GM23338 (cell line): ENCODE results near the gene IFT88. TPM values are rescaled to one million over a fixed set of nuclear protein-coding genes. Genes with fewer than 3 reads are reported as not detected.
A peak's percentile ranks its signal among the peaks of the same experiment; 100 is the strongest.

Experiments
- ATAC-seq: fragments of 200-7000 bp; cut with Tn5 transposase; 3 replicates; pipeline ENCODE4 v1.9.1; 2020
- DNase-seq: peaks from one replicate; pipeline ENCODE4 v3.0.0-alpha.2; 2015; ENCODE audit warnings: low spot score
- H2AFZ ChIP-seq: fragments of 200-600 bp; sonication (generic); 2 replicates; pipeline ENCODE4 v1.8.0; 2016; ENCODE audit warnings: antibody characterized with exemption, mild to moderate bottlenecking, moderate library complexity
- H3F3A ChIP-seq: fragments of 200-600 bp; sonication (generic); replicated peaks from 2 replicates; pipeline ENCODE4 v1.8.0; 2017; ENCODE audit warnings: antibody characterized with exemption, mixed run types, low read depth
- H3K27ac ChIP-seq: fragments of 200-600 bp; sonication (generic); 2 replicates; pipeline ENCODE4 v1.6.1; 2016; ENCODE audit warnings: low read depth
- H3K27me3 ChIP-seq: fragments of 200-600 bp; sonication (generic); 2 replicates; pipeline ENCODE4 v1.8.0; 2016; ENCODE audit warnings: mild to moderate bottlenecking, mixed run types, moderate library complexity; ENCODE audit not compliant: insufficient read depth
- H3K36me3 ChIP-seq: fragments of 200-600 bp; sonication (generic); 2 replicates; pipeline ENCODE4 v1.8.0; 2016; ENCODE audit warnings: mild to moderate bottlenecking; ENCODE audit not compliant: insufficient read depth
- H3K4me1 ChIP-seq: fragments of 200-600 bp; sonication (generic); 2 replicates; pipeline ENCODE4 v1.8.0; 2016; ENCODE audit warnings: mild to moderate bottlenecking, moderate library complexity; ENCODE audit not compliant: insufficient read depth
- H3K4me2 ChIP-seq: fragments of 200-600 bp; sonication (generic); 2 replicates; pipeline ENCODE4 v1.7.1; 2017; ENCODE audit warnings: mixed run types
- H3K4me3 ChIP-seq: fragments of 200-600 bp; sonication (generic); 2 replicates; pipeline ENCODE4 v1.6.1; 2016; ENCODE audit warnings: mixed run types
- H3K79me2 ChIP-seq: fragments of 200-600 bp; sonication (generic); replicated peaks from 2 replicates; pipeline ENCODE4 v1.8.0; 2017; ENCODE audit warnings: mild to moderate bottlenecking; ENCODE audit not compliant: insufficient read depth
- H3K9me2 ChIP-seq: fragments of 200-600 bp; sonication (generic); 2 replicates; pipeline ENCODE4 v1.8.0; 2017; ENCODE audit not compliant: insufficient read depth
- H4K20me1 ChIP-seq: fragments of 200-600 bp; sonication (generic); replicated peaks from 2 replicates; pipeline ENCODE4 v1.8.0; 2017; ENCODE audit warnings: mild to moderate bottlenecking; ENCODE audit not compliant: insufficient read depth
- H3K27ac Mint-ChIP-seq: 2 replicates; pipeline ENCODE4 v1.8.0; 2020; ENCODE audit warnings: inconsistent platforms, mild to moderate bottlenecking, moderate library complexity, mixed read lengths
- H3K27me3 Mint-ChIP-seq: 3 replicates; pipeline ENCODE4 v1.8.0; 2022; ENCODE audit warnings: low read depth, mild to moderate bottlenecking, moderate library complexity, mixed read lengths, inconsistent platforms; ENCODE audit not compliant: insufficient read depth, poor library complexity
- H3K36me3 Mint-ChIP-seq: 3 replicates; pipeline ENCODE4 v1.8.0; 2021; ENCODE audit warnings: low read depth, mild to moderate bottlenecking, inconsistent platforms, moderate library complexity, mixed read lengths
- H3K4me1 Mint-ChIP-seq: 3 replicates; pipeline ENCODE4 v1.8.0; 2020; ENCODE audit warnings: mild to moderate bottlenecking, inconsistent platforms, mixed read lengths
- H3K4me3 Mint-ChIP-seq: 3 replicates; pipeline ENCODE4 v1.8.0; 2021; ENCODE audit warnings: moderate library complexity, mild to moderate bottlenecking, inconsistent platforms, mixed read lengths
- H3K9me3 Mint-ChIP-seq: 3 replicates; pipeline ENCODE4 v1.8.0; 2020; ENCODE audit warnings: moderate library complexity, mild to moderate bottlenecking, inconsistent platforms, mixed read lengths
- ETS1 ChIP-seq: IDR thresholded peaks from 2 replicates; pipeline ENCODE4 v1.6.1; 2016; ENCODE audit warnings: antibody characterized with exemption
- EZH2 ChIP-seq: fragments of 200-600 bp; sonication (generic); IDR thresholded peaks from one replicate; pipeline ENCODE4 v1.8.0; 2017; ENCODE audit warnings: antibody characterized with exemption, mild to moderate bottlenecking, low read depth; ENCODE audit not compliant: unreplicated experiment
- EZH2phosphoT487 ChIP-seq: fragments of 200-600 bp; sonication (generic); IDR thresholded peaks from one replicate; pipeline ENCODE4 v1.8.1; 2018; ENCODE audit warnings: antibody characterized with exemption; ENCODE audit not compliant: unreplicated experiment
- REST ChIP-seq: IDR thresholded peaks from one replicate; pipeline ENCODE4 v1.6.1; 2018; ENCODE audit warnings: antibody characterized with exemption; ENCODE audit not compliant: unreplicated experiment
- STAT1 ChIP-seq: IDR thresholded peaks from one replicate; pipeline ENCODE4 v1.6.1; 2016; ENCODE audit warnings: antibody characterized with exemption; ENCODE audit not compliant: unreplicated experiment
- ZNF331 ChIP-seq: fragments of 250-450 bp; sonication (Bioruptor Pico); IDR thresholded peaks from 2 replicates; pipeline ENCODE4 v1.5.0; 2020; ENCODE audit warnings: low read depth, mild to moderate bottlenecking, moderate library complexity
- ZNF462 ChIP-seq: fragments of 250-450 bp; sonication (Bioruptor Pico); IDR thresholded peaks from 2 replicates; pipeline ENCODE4 v1.5.0; 2020; ENCODE audit warnings: mild to moderate bottlenecking, moderate library complexity
- polyA plus RNA-seq: library from polyadenylated mRNA; unstranded; fragments of >200 nt; fragmentation: Nextera tagmentation; extraction: Ambion mirVana; gene quantifications from 2 replicates; pipeline ENCODE4 v1.2.1, GENCODE V29; 2016
- total RNA-seq: library from RNA; depleted of rRNA; stranded (reverse); fragments of >200 nt; shearing (Covaris generic); gene quantifications from 2 replicates; pipeline ENCODE4 v1.2.3, GENCODE V29; 2014

Gene IFT88
- total and polyA plus RNA-seq, 2 experiments from 2014 or later = 8.2 to 8.7 TPM

- Histone ChIP-seq H3K9me2 (no peaks in the 10 kb centered on the region), H4K20me1 (no peaks in the 10 kb centered on the region), H3K4me1 (peaks cover 7% of the 10 kb centered on the region), H3F3A (peaks cover 4% of the 10 kb centered on the region; the same call in 1 of the 2 replicates), H3K4me2 (peak within 1 kb of the TSS; percentile 90), H2AFZ (peak within 1 kb of the TSS; percentile 98), H3K4me3 (peak within 1 kb of the TSS; percentile 86), H3K79me2 (no peaks in the 10 kb centered on the region), H3K36me3 (no peaks in the 10 kb centered on the region), H3K27ac (no peak within 1 kb of the TSS), H3K27me3 (peaks cover 33% of the 10 kb centered on the region)
- peak; percentile 43 for ATAC-seq
- peaks cover 8% of the 10 kb centered on the region for H3K4me1 Mint-ChIP-seq
- H3K36me3 Mint-ChIP-seq = no peaks in the 10 kb centered on the region; the same call in 2 of the 3 replicates
- TF ChIP-seq EZH2phosphoT487 (peak; percentile 60), EZH2 (peak; percentile 72), ZNF331 (CRISPR knock-in tag) (no peak)
- no peak within 1 kb of the TSS for H3K27ac Mint-ChIP-seq
- no peaks in the 10 kb centered on the region for H3K9me3 Mint-ChIP-seq
- peak; percentile 48 for DNase-seq
- peak within 1 kb of the TSS; percentile 85 for H3K4me3 Mint-ChIP-seq
- peaks cover 47% of the 10 kb centered on the region for H3K27me3 Mint-ChIP-seq
Observed at GRCh38 chr13:20702915-20703779, 136.2 kb downstream of the IFT88 start, which contains the start of gene IL17D. Gene IL17D, plus strand, starts transcription at chr13:20703699. Its CDS starts 303 bp downstream, at chr13:20704002.

- Mint-ChIP-seq H3K27ac (no peak overlapping the region), H3K4me3 (no peak overlapping the region; the same call in 2 of the 3 replicates), H3K9me3 (no peaks in the 10 kb centered on the region), H3K36me3 (no peaks in the 10 kb centered on the region; the same call in 2 of the 3 replicates), H3K27me3 (peaks cover 47% of the 10 kb centered on the region), H3K4me1 (peaks cover 8% of the 10 kb centered on the region)
- H3K27ac ChIP-seq = no peak overlapping the region
- peaks cover 7% of the 10 kb centered on the region for H3K4me1 ChIP-seq
- peaks cover 33% of the 10 kb centered on the region for H3K27me3 ChIP-seq
- no peak overlapping the region for H3K4me2 ChIP-seq
- H2AFZ ChIP-seq = no peak overlapping the region
- no peaks in the 10 kb centered on the region for H3K9me2 ChIP-seq
- no peaks in the 10 kb centered on the region for H4K20me1 ChIP-seq
- no peaks in the 10 kb centered on the region for H3K36me3 ChIP-seq
- H3K4me3 ChIP-seq = peak overlapping the region; percentile 40; the same call in 1 of the 2 replicates
- DNase-seq = peak; percentile 86
- peak; percentile 74 for ATAC-seq
- no peaks in the 10 kb centered on the region for H3K79me2 ChIP-seq
- peaks cover 4% of the 10 kb centered on the region; the same call in 1 of the 2 replicates for H3F3A ChIP-seq
- TF ChIP-seq ZNF462 (CRISPR knock-in tag) = no peak
- no peak for TF ChIP-seq ZNF331 (CRISPR knock-in tag)
- no peak for TF ChIP-seq STAT1
- TF ChIP-seq ETS1 = no peak
- TF ChIP-seq EZH2phosphoT487 = no peak
- no peak for TF ChIP-seq REST
Observed at GRCh38 chr13:20703780-20704458, 137.0 kb downstream of the IFT88 start.
